Neural cell (in vitro differentiated cells): ENCODE measurements around the gene AKR1C3. TPM values are rescaled to one million over a fixed set of nuclear protein-coding genes. Genes with fewer than 3 reads are reported as not detected.
"Not testable (repeated sequence)": the region's sequence is repeated elsewhere in the genome, so short reads cannot be mapped to it uniquely, and the experiment has no call there.

Source experiments
- H2AFZ ChIP-seq: fragments of 200-600, 300-800 bp; sonication (generic), shearing (Covaris generic); 2 replicates; pipeline ENCODE4 v1.6.0; 2014; ENCODE audit warnings: low read depth, mild to moderate bottlenecking, antibody characterized with exemption, low read length, moderate library complexity
- H3F3A ChIP-seq: fragments of 200-600 bp; shearing (Covaris generic); 2 replicates; pipeline ENCODE4 v1.6.1; 2016; ENCODE audit warnings: mild to moderate bottlenecking, moderate library complexity, mixed read lengths, antibody characterized with exemption, low read length; ENCODE audit not compliant: insufficient read depth, poor library complexity, severe bottlenecking
- H3K27ac ChIP-seq: fragments of 200-600, 300-800 bp; sonication (generic), shearing (Covaris generic); 2 replicates; pipeline ENCODE4 v1.5.1; 2014; ENCODE audit warnings: mild to moderate bottlenecking, low read length, moderate library complexity
- H3K27me3 ChIP-seq: fragments of 300-800, 200-600 bp; sonication (generic), shearing (Covaris generic); 2 replicates; pipeline ENCODE4 v1.6.0; 2014; ENCODE audit warnings: mild to moderate bottlenecking, low read depth, low read length, moderate library complexity; ENCODE audit not compliant: insufficient read depth
- H3K36me3 ChIP-seq: fragments of 300-800, 200-600 bp; sonication (generic), shearing (Covaris generic); 2 replicates; pipeline ENCODE4 v1.5.1; 2014; ENCODE audit warnings: mild to moderate bottlenecking, antibody characterized with exemption, low read length, moderate library complexity; ENCODE audit not compliant: insufficient read depth
- H3K4me2 ChIP-seq: fragments of 300-800, 200-600 bp; sonication (generic), shearing (Covaris generic); 2 replicates; pipeline ENCODE4 v1.6.0; 2014; ENCODE audit warnings: mild to moderate bottlenecking, low read length
- H3K4me3 ChIP-seq: fragments of 300-800, 200-600 bp; sonication (generic), shearing (Covaris generic); 2 replicates; pipeline ENCODE4 v1.5.1; 2014; ENCODE audit warnings: mild to moderate bottlenecking, low read length, moderate library complexity
- H3K79me2 ChIP-seq: fragments of 200-600 bp; shearing (Covaris generic); replicated peaks from 2 replicates; pipeline ENCODE4 v1.6.0; 2014; ENCODE audit warnings: mild to moderate bottlenecking, low read length, moderate library complexity; ENCODE audit not compliant: insufficient read depth
- H3K9ac ChIP-seq: fragments of 300-800, 200-600 bp; sonication (generic), shearing (Covaris generic); 2 replicates; pipeline ENCODE4 v1.6.1; 2016; ENCODE audit warnings: mild to moderate bottlenecking, low read length, mixed read lengths
- H3K9me2 ChIP-seq: fragments of 200-600 bp; shearing (Covaris generic); 2 replicates; pipeline ENCODE4 v1.6.1; 2016; ENCODE audit warnings: mild to moderate bottlenecking, low read length, mixed read lengths; ENCODE audit not compliant: insufficient read depth
- H3K9me3 ChIP-seq: fragments of 200-600, 300-800 bp; sonication (generic), shearing (Covaris generic); 2 replicates; pipeline ENCODE4 v1.6.1; 2016; ENCODE audit warnings: mild to moderate bottlenecking, mixed run types, low read length, moderate library complexity, mixed read lengths
- H4K20me1 ChIP-seq: fragments of 200-600 bp; shearing (Covaris generic); 2 replicates; pipeline ENCODE4 v1.6.1; 2016; ENCODE audit warnings: mild to moderate bottlenecking, mixed run types; ENCODE audit not compliant: insufficient read depth
- CTCF ChIP-seq: fragments of 450-650 bp; IDR thresholded peaks from 2 replicates; pipeline ENCODE4 v1.5.1; 2014; ENCODE audit warnings: antibody characterized with exemption, mild to moderate bottlenecking, moderate library complexity; ENCODE audit not compliant: poor library complexity, severe bottlenecking
- EP300 ChIP-seq: fragments of 450-650 bp; conservative IDR thresholded peaks from 2 replicates; pipeline ENCODE4 v1.6.1; 2014; ENCODE audit warnings: antibody characterized with exemption, mild to moderate bottlenecking, moderate library complexity; ENCODE audit not compliant: poor library complexity, severe bottlenecking
- EZH2 ChIP-seq: fragments of 200-600, 300-800 bp; shearing (Covaris generic), sonication (generic); IDR thresholded peaks from 2 replicates; pipeline ENCODE4 v1.6.1; 2014; ENCODE audit warnings: antibody characterized with exemption, low read length, borderline replicate concordance, mild to moderate bottlenecking; ENCODE audit not compliant: insufficient read depth, poor library complexity, severe bottlenecking
- MXI1 ChIP-seq: fragments of 450-650 bp; conservative IDR thresholded peaks from 2 replicates; pipeline ENCODE4 v1.6.1; 2014; ENCODE audit warnings: antibody characterized with exemption, mild to moderate bottlenecking; ENCODE audit not compliant: poor library complexity, severe bottlenecking
- POLR2AphosphoS5 ChIP-seq: IDR thresholded peaks from 2 replicates; pipeline ENCODE4 v1.6.1; 2012
- RAD21 ChIP-seq: fragments of 450-650 bp; conservative IDR thresholded peaks from 2 replicates; pipeline ENCODE4 v1.6.1; 2014; ENCODE audit warnings: antibody characterized with exemption, mild to moderate bottlenecking, moderate library complexity
- REST ChIP-seq: IDR thresholded peaks from 2 replicates; pipeline ENCODE4 v1.6.1; 2012; ENCODE audit warnings: borderline replicate concordance
- SMC3 ChIP-seq: fragments of 450-650 bp; conservative IDR thresholded peaks from 2 replicates; pipeline ENCODE4 v1.6.1; 2014; ENCODE audit warnings: antibody characterized with exemption, mild to moderate bottlenecking, moderate library complexity; ENCODE audit not compliant: poor library complexity
- TAF1 ChIP-seq: IDR thresholded peaks from 2 replicates; pipeline ENCODE4 v1.6.1; 2012; ENCODE audit warnings: low read depth
- polyA plus RNA-seq: library from polyadenylated mRNA; depleted of rRNA; stranded (reverse); fragments of >200 nt; gene quantifications from 2 replicates; pipeline ENCODE4 v1.2.3, GENCODE V29; 2014

Gene AKR1C3
- polyA plus RNA-seq, 1 donor from 2014 or later = 2.7 TPM

DNA sequence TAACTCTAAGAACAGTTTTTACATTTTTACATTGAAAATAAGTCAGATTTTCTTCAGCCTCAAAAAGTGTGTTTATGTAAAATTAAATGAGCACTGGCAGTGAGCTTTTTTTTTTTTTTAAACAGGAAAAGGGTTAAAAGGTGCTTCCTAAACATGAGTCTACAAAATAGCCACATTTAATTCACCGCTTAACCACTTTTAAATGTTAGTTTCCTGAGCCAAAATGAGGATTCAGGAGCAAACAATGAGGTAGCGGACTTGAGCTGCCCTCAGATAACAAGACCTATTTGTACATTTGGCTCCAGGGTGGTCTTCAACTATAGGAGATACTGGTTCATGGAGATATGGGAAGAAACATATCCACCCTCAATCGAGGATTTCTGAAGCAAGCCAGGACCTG lies 22.8 kb downstream of the AKR1C3 start:
- TF ChIP-seq RAD21 (no peak), REST (no peak), SMC3 (no peak), EP300 (no peak), EZH2 (no peak), POLR2AphosphoS5 (no peak), CTCF (no peak), MXI1 (no peak), TAF1 (no peak)
- no peak overlapping the region for H3K9ac ChIP-seq

GRCh38 chr10:5119997-5120396 lies 25.8 kb downstream of the AKR1C3 start:
- not testable (repeated sequence) for H3K9me2 ChIP-seq, H3K79me2 ChIP-seq, H3K4me2 ChIP-seq, H3K27ac ChIP-seq, H3F3A ChIP-seq, H3K9me3 ChIP-seq, H4K20me1 ChIP-seq, H3K36me3 ChIP-seq, H3K27me3 ChIP-seq, H3K4me3 ChIP-seq, H3K9ac ChIP-seq, H2AFZ ChIP-seq

More for the DNA sequence above, 22.8 kb downstream of the AKR1C3 start:
- Histone ChIP-seq H3K4me3 (no peak overlapping the region), H3K79me2 (no peaks in the 10 kb centered on the region), H3K27me3 (no peaks in the 10 kb centered on the region), H3K27ac (no peak overlapping the region), H3K36me3 (no peaks in the 10 kb centered on the region), H3K9me3 (no peaks in the 10 kb centered on the region), H4K20me1 (no peaks in the 10 kb centered on the region), H3K4me2 (no peak overlapping the region), H3K9me2 (no peaks in the 10 kb centered on the region), H2AFZ (no peak overlapping the region), H3F3A (no peaks in the 10 kb centered on the region)

DNA sequence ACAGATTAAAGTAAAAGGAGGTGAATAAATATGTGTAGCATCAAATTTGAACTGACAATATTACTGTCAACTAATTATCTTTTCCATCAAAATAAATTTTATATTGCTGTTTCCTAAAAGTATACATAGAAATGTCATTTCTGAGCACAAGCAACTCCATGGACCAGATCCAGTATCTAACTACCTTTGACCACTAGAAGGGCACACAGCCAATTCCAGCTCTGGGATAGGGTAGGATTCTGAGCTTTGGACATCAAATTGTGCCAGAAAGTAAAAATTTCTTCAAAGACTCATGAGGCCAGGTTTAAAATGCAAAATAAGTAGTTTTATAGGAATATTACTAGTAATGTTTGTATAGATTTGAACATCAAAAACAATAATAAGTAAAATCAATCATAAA lies 29.7 kb downstream of the AKR1C3 start:
- no peak overlapping the region for H3K9ac ChIP-seq
- H3K36me3 ChIP-seq = no peaks in the 10 kb centered on the region
- H2AFZ ChIP-seq = no peak overlapping the region
- H3K9me3 ChIP-seq = no peaks in the 10 kb centered on the region
- H3K27ac ChIP-seq = no peak overlapping the region
- no peaks in the 10 kb centered on the region for H3K27me3 ChIP-seq
- no peak overlapping the region for H3K4me3 ChIP-seq
- H4K20me1 ChIP-seq = no peaks in the 10 kb centered on the region
- H3F3A ChIP-seq = no peaks in the 10 kb centered on the region
- no peak overlapping the region for H3K4me2 ChIP-seq
- H3K9me2 ChIP-seq = no peaks in the 10 kb centered on the region
- no peaks in the 10 kb centered on the region for H3K79me2 ChIP-seq
- TF ChIP-seq CTCF (no peak), POLR2AphosphoS5 (no peak), EZH2 (no peak), EP300 (no peak), REST (no peak)
